Transverse colon (tissue), 4 donors: ENCODE data around the gene PHETA1. TPM values are rescaled to one million over a fixed set of nuclear protein-coding genes. Genes with fewer than 3 reads are reported as not detected.
A peak's percentile ranks its signal among the peaks of the same experiment; 100 is the strongest.

Source experiments
- DNase-seq: peaks from one replicate; pipeline ENCODE4 v3.0.0-alpha.2; 2019
- H3K27ac ChIP-seq, 4 donors: fragments of 200-600 bp; sonication (generic); 2 replicates each; pipeline ENCODE4 v1.5.1; 2016 to 2018; ENCODE audit warnings: inconsistent platforms in 4 of 4
- H3K27me3 ChIP-seq: fragments of 200-600 bp; sonication (generic); 2 replicates; pipeline ENCODE4 v1.5.1; 2017; ENCODE audit warnings: inconsistent platforms
- H3K36me3 ChIP-seq, 4 donors: fragments of 200-600 bp; sonication (generic); 2 replicates each; pipeline ENCODE4 v1.5.1; 2017 to 2019; ENCODE audit warnings: inconsistent platforms in 4 of 4
- H3K4me1 ChIP-seq, 4 donors: fragments of 200-600 bp; sonication (generic); 2 replicates each; pipeline ENCODE4 v1.5.1; 2017 to 2020; ENCODE audit warnings: inconsistent platforms in 4 of 4
- H3K4me3 ChIP-seq, 4 donors: fragments of 200-600 bp; sonication (generic); 1 replicate in 1 of 4; 2 replicates in 3 of 4; pipeline versions ENCODE4 v1.5.1 to v1.6.1; 2017 to 2019; ENCODE audit warnings: inconsistent platforms in 4 of 4
- H3K9me3 ChIP-seq, 2 donors: fragments of 200-600 bp; sonication (generic); 2 replicates each; pipeline ENCODE4 v1.5.1; 2017 to 2019; ENCODE audit warnings: inconsistent platforms in 2 of 2
- EP300 ChIP-seq: sonication (generic); formaldehyde crosslinking; IDR thresholded peaks from one replicate; pipeline ENCODE4 v1.6.1; 2017; ENCODE audit warnings: antibody characterized with exemption, low read depth
- POLR2A ChIP-seq: fragments of 450-650 bp; IDR thresholded peaks from one replicate; pipeline ENCODE4 v1.6.1; 2016; ENCODE audit warnings: antibody characterized with exemption, mild to moderate bottlenecking, moderate library complexity
- POLR2AphosphoS5 ChIP-seq, 3 donors: sonication (generic); formaldehyde crosslinking; IDR thresholded peaks; one replicate each; pipeline ENCODE4 v1.6.1; 2016; ENCODE audit warnings: antibody characterized with exemption in 3 of 3
- WGBS, 2 donors: methylation state at CpG; one replicate each; pipeline ENCODE4 v1.1.5; 2018; ENCODE audit warnings: low coverage in 1 of 2; 5-methylcytosine and 5-hydroxymethylcytosine counted together
- in situ Hi-C, 4 donors: fragments of 200-750 bp; cut with MboI; loops; one replicate each; pipeline versions ENCODE4 v1.15.0 to v1.15.1; 2017; ENCODE audit warnings: low sequenced_read_pairs in 3 of 4, low pct_ligation_motif_present in 1 of 4, low pct_unique_long_range_greater_than_20kb in 1 of 4
- intact Hi-C: fragments of 100-400 bp; cut with DNase I; formaldehyde crosslinking; loops from one replicate; pipeline ENCODE4 v1.15.1; 2023; ENCODE audit warnings: low total_unique reads
- total RNA-seq, 4 donors: library from RNA; depleted of rRNA; stranded (reverse); fragments of >200 nt; gene quantifications; one replicate each; pipeline ENCODE4 v1.1.0, GENCODE V29; 2016
- TF ChIP-seq, protein P1 (sequence below), 5 experiments: fragments of 200-600 bp in 3 of 5; fragments of 450-650 bp in 2 of 5; sonication (generic) in 3 of 5; IDR thresholded peaks; 1 replicate in 2 of 5; 2 replicates in 3 of 5; pipeline ENCODE4 v1.5.1; 2016 to 2017; ENCODE audit warnings: antibody characterized with exemption in 5 of 5, inconsistent platforms in 3 of 5, mild to moderate bottlenecking in 2 of 5, moderate library complexity in 1 of 5

PHETA1 gene
- total RNA-seq, 4 donors from 2014 or later, result 22.4 to 34.8 (median 28.1) TPM

DNA sequence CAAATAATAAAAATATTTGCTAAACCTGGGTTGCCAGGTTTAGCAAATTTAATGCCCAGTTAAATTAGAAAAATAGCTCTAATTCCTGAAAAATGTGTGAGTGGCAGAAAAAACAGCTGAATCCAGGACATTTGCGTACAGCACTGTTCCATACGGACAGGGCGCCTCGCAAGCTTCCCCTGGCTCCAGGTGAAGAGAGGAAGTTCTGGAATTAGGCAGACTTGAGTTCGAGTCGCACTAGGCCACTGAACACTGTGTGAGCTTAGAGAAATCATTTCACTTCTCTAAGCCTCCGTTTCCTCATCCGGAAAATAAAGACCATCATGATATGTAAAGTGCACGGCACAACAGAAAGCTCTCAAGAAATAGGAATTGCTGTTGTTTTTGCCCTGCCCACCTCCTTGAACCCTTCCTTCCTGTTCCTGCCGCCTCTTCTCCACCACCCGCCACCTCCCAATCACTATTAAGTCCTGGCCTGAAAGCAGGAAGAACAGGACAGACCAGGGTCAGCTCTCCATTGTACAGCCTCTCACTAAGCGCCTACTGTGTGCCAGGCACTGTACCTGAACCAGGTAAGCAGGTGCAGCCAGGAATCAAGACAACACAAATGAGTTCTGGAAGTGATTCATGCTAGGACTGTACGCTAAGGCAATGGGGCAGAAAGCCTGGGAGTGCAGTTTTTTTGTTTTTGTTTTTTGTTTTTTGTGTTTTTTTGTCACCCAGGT lies 763 bp upstream of the PHETA1 start:
- Histone ChIP-seq H3K36me3 (peaks cover 0 to 3% (median 0%) of the 10 kb centered on the region in 4 donors), H3K27ac (peak overlapping the region; percentile 45 to 89 (median 82)), H3K27me3 (no peaks in the 10 kb centered on the region), H3K9me3 (no peaks in the 10 kb centered on the region), H3K4me1 (peaks cover 7 to 24% (median 20%) of the 10 kb centered on the region in 4 donors), H3K4me3 (peak overlapping the region; percentile 24 to 97 (median 74))
- WGBS, 2 donors, result 44 to 49% methylated on average over 10 to 13 of the region's 13 CpGs
- in situ Hi-C loops (no loop called here), intact Hi-C loops (no loop called here)
- TF ChIP-seq POLR2A, result no peak
- TF ChIP-seq, protein P1, sequence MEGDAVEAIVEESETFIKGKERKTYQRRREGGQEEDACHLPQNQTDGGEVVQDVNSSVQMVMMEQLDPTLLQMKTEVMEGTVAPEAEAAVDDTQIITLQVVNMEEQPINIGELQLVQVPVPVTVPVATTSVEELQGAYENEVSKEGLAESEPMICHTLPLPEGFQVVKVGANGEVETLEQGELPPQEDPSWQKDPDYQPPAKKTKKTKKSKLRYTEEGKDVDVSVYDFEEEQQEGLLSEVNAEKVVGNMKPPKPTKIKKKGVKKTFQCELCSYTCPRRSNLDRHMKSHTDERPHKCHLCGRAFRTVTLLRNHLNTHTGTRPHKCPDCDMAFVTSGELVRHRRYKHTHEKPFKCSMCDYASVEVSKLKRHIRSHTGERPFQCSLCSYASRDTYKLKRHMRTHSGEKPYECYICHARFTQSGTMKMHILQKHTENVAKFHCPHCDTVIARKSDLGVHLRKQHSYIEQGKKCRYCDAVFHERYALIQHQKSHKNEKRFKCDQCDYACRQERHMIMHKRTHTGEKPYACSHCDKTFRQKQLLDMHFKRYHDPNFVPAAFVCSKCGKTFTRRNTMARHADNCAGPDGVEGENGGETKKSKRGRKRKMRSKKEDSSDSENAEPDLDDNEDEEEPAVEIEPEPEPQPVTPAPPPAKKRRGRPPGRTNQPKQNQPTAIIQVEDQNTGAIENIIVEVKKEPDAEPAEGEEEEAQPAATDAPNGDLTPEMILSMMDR (IDR thresholded peaks at IDR 0.05), result no peak
- TF ChIP-seq POLR2AphosphoS5 (IDR thresholded peaks at IDR 0.05), result no peak
- no peak for TF ChIP-seq EP300
- no peak for DNase-seq

DNA sequence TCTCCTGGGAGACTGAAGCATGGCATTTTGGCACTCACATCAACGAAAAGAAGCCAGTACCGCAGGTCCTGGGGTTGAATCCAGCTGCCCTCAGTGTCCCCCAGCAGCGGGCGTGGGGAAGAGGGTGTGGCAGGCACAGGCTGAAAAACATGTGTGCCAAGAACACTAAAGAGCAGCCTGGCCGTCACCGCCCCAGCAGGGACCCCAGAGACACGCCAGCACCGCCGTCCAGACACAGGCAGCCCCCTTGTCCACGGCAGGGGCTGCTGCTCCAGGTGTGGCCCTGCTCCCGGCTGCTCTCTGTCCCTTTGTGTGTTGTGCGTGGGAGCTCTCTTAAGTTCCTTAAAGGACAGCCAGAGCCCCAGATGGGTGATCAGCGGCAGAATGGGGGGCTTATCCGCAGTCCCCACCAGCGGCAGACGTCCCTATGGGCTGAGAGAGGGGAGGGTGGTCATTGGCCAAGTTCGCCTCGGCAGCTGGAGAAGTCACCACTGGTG lies 556 bp downstream of the PHETA1 start:
- Histone ChIP-seq H3K9me3 (no peaks in the 10 kb centered on the region), H3K36me3 (peaks cover 0 to 3% (median 0%) of the 10 kb centered on the region in 4 donors), H3K27me3 (no peaks in the 10 kb centered on the region), H3K4me3 (peak overlapping the region; percentile 71 to 97 (median 84)), H3K4me1 (peaks cover 7 to 24% (median 20%) of the 10 kb centered on the region in 4 donors), H3K27ac (peak overlapping the region; percentile 77 to 89 (median 82))
- TF ChIP-seq POLR2AphosphoS5 (IDR thresholded peaks at IDR 0.05) (no peak), EP300 (no peak), POLR2A (no peak)
- TF ChIP-seq, protein P1 (IDR thresholded peaks at IDR 0.05), result no peak
- intact Hi-C loops, result no loop called here
- 0% methylated on average over 18 of the region's 18 CpGs; no CpG with 5 or more reads in 1 of the 2 donors for WGBS, 2 donors
- DNase-seq, result peak; percentile 58
- in situ Hi-C loops, result no loop called here

DNA sequence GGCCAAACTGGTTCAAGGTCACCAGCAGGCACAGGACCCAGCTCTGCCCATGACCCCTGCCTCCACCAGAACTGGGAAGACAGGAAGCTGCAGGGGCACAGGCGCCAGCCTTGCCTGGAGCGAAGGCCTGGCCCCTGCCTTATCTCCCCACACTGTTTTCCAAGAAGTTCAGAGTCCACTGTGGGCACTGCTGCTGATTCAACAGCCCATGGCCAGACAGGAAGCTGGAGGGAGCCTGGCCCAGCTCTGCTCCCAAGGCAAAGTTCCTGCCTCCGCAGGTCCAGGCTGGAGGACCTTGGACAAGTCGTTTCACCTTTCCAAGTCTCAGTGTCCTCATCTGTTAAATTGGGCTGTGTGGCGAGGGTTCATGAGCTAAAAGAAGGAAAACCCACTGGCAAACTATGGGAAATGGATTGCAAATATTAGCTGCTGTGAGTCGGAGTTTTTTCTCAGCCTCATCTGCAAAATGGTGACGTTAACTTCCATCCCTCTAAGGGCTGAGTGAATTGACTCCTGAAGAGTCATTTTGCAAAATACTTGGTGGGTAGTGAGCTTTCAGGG lies 1.2 kb downstream of the PHETA1 start:
- TF ChIP-seq EP300, result no peak
- peak in 2 of 3 donors; percentile 51 to 53 for TF ChIP-seq POLR2AphosphoS5 (IDR thresholded peaks at IDR 0.05)
- TF ChIP-seq, protein P1 (IDR thresholded peaks at IDR 0.05), result no peak
- TF ChIP-seq POLR2A, result peak; percentile 25
- Histone ChIP-seq H3K9me3 (no peaks in the 10 kb centered on the region), H3K4me3 (peak overlapping the region in 3 of 4 donors; percentile 71 to 97 (median 76)), H3K27me3 (no peaks in the 10 kb centered on the region), H3K4me1 (peaks cover 7 to 24% (median 20%) of the 10 kb centered on the region in 4 donors), H3K27ac (peak overlapping the region; percentile 77 to 89 (median 82)), H3K36me3 (peaks cover 0 to 3% (median 0%) of the 10 kb centered on the region in 4 donors)
- DNase-seq, result peak; percentile 78
- in situ Hi-C loops, result no loop called here
- intact Hi-C loops, result no loop called here
- 30% methylated on average over 7 of the region's 7 CpGs; no CpG with 5 or more reads in 1 of the 2 donors for WGBS, 2 donors

DNA sequence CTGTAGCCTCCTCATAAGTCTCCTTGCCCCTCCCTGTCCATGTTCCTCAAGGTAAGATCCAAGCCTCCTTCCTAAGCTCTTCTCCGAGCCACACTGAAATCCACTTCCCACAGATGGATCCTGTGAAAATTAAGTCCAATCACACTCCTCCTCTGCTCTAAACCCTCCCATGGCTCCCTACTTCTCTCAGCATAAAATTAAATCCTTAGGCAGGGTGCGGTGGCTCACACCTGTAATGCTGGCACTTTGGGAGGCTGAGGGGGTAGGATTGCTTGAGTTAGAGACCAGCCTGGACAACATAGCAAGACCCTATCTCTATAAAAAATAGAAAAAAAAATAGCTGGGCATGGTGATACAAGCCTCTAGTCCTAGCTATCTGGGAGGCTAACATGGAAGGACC lies 2.3 kb downstream of the PHETA1 start:
- in situ Hi-C loops (no loop called here), intact Hi-C loops (no loop called here)
- H3K9me3 ChIP-seq, result no peaks in the 10 kb centered on the region
- no peak for DNase-seq
- WGBS, 2 donors, result 97% methylated on average over 2 of the region's 2 CpGs; no CpG with 5 or more reads in 1 of the 2 donors
- H3K4me3 ChIP-seq, result no peak overlapping the region
- H3K4me1 ChIP-seq, result peaks cover 7 to 24% (median 20%) of the 10 kb centered on the region in 4 donors
- H3K27ac ChIP-seq, result no peak overlapping the region
- TF ChIP-seq POLR2AphosphoS5 (IDR thresholded peaks at IDR 0.05), result no peak
- no peak for TF ChIP-seq EP300
- no peak for TF ChIP-seq POLR2A
- TF ChIP-seq, protein P1 (IDR thresholded peaks at IDR 0.05), result no peak
- H3K36me3 ChIP-seq, result peaks cover 0 to 3% (median 0%) of the 10 kb centered on the region in 4 donors
- H3K27me3 ChIP-seq, result no peaks in the 10 kb centered on the region
